ENCODE data around the gene ZNF804B.

Gene ZNF804B

GRCh38 chr7:88835147-88835728 lies 75.7 kb downstream of the ZNF804B start:
- no peak for DNase-seq

GRCh38 chr7:88842201-88842600 lies 82.7 kb downstream of the ZNF804B start:
- no peak for DNase-seq

- no peak for DNase-seq
Observed at GRCh38 chr7:88845091-88845490, 85.6 kb downstream of the ZNF804B start.

- no peak for DNase-seq
Observed at GRCh38 chr7:88851220-88851619, 91.7 kb downstream of the ZNF804B start.

- DNase-seq: no peak
Observed at GRCh38 chr7:88859288-88859687, 99.8 kb downstream of the ZNF804B start.

- no peak for DNase-seq
Observed at GRCh38 chr7:88866265-88866863, 106.9 kb downstream of the ZNF804B start.

- no peak for DNase-seq
Observed at GRCh38 chr7:88867158-88867557, 107.7 kb downstream of the ZNF804B start.

- DNase-seq: no peak
Observed at GRCh38 chr7:88868456-88868855, 109.0 kb downstream of the ZNF804B start.

- no peak for DNase-seq
Observed at GRCh38 chr7:88881136-88881535, 121.6 kb downstream of the ZNF804B start.

GRCh38 chr7:88885131-88885530 lies 125.6 kb downstream of the ZNF804B start:
- no peak for DNase-seq

- no peak for DNase-seq
Observed at GRCh38 chr7:88888684-88889083, 129.2 kb downstream of the ZNF804B start.

- no peak for DNase-seq
Observed at GRCh38 chr7:88910516-88910915, 151.0 kb downstream of the ZNF804B start.

- no peak for DNase-seq
Observed at GRCh38 chr7:88912852-88913251, 153.4 kb downstream of the ZNF804B start.

- no peak for DNase-seq
Observed at GRCh38 chr7:88915615-88916014, 156.1 kb downstream of the ZNF804B start.

- DNase-seq: no peak
Observed at GRCh38 chr7:88919478-88920131, 160.1 kb downstream of the ZNF804B start.

- no peak for DNase-seq
Observed at GRCh38 chr7:88922944-88923343, 163.4 kb downstream of the ZNF804B start.

GRCh38 chr7:88928276-88928675 lies 168.8 kb downstream of the ZNF804B start:
- no peak for DNase-seq

GRCh38 chr7:88929719-88930118 lies 170.2 kb downstream of the ZNF804B start:
- DNase-seq: no peak

GRCh38 chr7:88933285-88933684 lies 173.8 kb downstream of the ZNF804B start:
- DNase-seq: no peak

- no peak for DNase-seq
Observed at GRCh38 chr7:88942815-88943501, 183.5 kb downstream of the ZNF804B start.

GRCh38 chr7:88951826-88952225 lies 192.3 kb downstream of the ZNF804B start:
- no peak for DNase-seq

GRCh38 chr7:88964418-88964817 lies 204.9 kb downstream of the ZNF804B start:
- no peak for DNase-seq

- no peak for DNase-seq
Observed at GRCh38 chr7:88965371-88965770, 205.9 kb downstream of the ZNF804B start.

Measured in amygdala (tissue), 56 donors.